NK-92 (cell line): Measurements from ENCODE around the gene PLD3.
"Not testable (repeated sequence)": the region's sequence is repeated elsewhere in the genome, so short reads cannot be mapped to it uniquely, and the experiment has no call there.

Source experiments
- DNase-seq: peaks from one replicate; lab custom pipeline; 2025; ENCODE audit not compliant: unreplicated experiment; lab: John Stamatoyannopoulos, UW

The PLD3 gene

DNA sequence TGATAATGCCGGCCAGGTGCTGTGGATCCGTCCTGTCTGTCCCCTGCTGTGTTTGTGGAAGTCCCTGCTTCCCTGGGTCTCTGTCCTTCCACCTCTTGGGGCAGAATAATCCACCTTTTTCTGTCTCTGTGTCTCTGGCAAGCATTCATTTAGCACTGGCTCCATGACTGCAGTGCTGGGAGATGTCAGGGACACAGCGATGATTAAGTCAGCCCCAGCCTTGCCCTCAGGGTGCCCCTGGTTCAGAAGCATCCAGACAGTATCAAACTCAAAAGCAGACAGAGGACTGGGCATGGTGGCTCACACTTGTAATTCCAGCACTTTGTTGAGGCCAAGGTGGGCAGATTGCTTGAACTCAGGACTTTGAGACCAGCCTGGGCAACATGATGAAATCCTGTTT, 40.0 kb downstream of the PLD3 start:
- no peak for DNase-seq

DNA sequence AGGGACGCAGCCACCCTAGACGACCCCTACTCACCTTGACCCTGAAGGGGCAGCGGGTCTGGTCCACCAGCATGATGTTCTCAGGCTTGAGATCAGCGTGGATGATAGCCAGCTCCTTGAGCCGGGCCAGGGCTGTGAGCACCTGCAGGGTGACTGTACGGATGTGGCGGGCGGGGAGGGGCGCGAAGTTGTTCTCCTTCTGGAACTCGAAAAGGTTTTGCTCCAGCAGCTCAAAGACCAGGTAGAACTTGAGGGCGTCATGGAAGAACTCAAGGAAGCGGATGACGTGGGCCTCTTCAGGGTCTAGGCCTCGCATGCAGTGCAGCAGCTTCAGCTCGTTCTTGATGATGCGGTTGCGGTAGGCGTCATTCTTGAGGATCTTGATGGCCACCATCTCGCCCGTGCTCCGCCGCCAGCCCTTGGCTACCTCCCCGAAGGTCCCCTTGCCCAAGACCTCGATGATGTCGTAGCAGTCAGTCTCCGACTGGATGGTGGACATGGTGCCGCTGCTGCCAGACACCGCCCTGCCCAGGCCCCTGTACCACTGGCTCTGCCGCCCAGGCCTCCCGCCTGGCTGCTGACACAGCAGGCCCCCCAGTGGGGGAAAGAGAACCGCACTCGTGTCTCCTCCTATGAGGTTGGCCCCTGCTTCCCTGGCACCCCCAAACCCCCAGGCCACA, 41.0 kb downstream of the PLD3 start:
- DNase-seq: no peak

- no peak for DNase-seq
Measured at GRCh38 chr19:40390084-40390742, 41.7 kb downstream of the PLD3 start, which contains the start of gene HIPK4. Gene HIPK4 (minus strand): TSS chr19:40390181. CDS start chr19:40389902, 279 bp downstream.

GRCh38 chr19:40392123-40392522, 43.6 kb downstream of the PLD3 start:
- DNase-seq: no peak

DNA sequence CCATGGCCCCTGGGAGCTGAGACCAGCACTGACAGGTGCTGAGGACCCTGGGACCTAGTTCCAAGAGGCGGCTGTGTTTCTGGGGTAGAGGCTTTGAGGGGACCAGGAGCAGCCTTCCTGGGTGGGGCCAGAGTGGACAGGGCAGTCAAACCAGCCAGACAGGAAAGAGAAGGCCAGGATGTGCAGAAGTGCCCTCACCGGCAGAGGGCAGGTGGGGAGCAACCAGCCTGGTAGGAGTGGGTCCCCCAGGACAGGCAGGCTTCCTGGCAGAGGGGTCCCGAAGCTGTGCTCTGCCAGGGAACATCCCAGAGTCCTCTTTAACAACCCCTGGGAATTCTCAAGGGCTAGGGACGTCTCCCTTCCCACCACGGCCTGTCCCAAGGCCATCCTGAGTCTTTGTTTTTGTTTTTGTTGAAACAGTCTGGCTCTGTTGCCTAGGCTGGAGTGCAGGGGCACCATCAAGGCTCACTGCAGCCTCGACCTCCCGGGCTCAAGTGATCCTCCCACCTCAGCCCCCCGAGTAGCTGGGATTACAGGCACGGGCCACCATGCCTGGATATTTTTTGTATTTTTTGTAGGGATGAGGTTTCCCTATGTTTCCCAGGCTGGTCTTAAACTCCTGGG, 44.5 kb downstream of the PLD3 start:
- DNase-seq: no peak

- DNase-seq: no peak
Measured at GRCh38 chr19:40393894-40394815, 45.7 kb downstream of the PLD3 start.

- DNase-seq: no peak
Measured at GRCh38 chr19:40394816-40395210, 46.3 kb downstream of the PLD3 start.

DNA sequence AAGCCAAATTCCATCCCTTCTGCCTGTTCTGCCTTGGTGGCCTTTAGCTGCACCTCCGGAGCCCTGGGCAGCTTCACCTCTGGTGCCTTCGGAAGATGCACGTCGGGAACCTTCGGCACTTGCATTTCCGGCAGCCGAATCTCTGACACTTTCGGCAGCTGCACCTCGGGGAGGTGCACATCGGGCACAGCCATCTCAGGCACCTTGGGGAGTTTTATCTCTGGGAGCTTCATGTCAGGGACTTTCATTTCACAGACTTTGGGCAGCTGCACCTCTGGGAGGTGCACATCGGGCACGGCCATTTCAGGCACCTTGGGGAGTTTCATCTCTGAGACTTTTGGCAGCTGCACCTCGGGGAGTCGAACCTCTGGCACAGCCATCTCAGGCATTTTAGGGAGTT, 47.5 kb downstream of the PLD3 start:
- DNase-seq: no peak

DNA sequence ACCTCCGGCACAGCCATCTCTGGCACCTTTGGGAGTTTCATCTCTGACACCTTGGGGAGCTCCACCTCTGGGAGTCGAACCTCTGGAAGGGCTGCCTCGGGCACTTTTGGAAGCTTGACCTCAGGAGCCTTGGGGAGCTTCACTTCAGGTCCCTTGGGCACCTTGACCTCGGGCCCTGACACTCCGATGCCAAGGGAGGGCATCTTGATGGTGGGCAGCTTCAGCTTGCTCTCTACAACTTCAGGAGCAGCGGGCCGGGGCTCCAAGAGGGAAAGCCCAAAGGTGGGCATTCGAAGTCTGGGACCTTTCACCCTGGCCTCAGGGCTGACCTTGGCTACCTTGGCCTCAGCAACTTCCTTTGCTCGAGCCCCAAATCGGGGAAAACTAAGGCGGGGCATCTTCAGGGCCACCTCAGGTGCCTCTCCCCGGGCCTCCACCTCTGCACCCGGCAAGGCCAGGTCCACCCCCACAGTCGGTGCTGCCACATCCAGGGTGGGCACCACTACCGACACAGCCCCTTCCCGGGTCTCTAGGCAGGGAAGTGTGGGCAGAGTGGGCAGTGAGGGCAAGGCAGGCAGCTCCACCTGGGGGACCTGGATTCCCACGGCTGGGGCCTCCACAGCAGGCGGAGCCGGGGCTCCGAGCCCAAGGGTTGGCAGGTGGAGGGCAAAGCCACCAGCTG, 48.5 kb downstream of the PLD3 start:
- no peak for DNase-seq

- no peak for DNase-seq
Measured at GRCh38 chr19:40397568-40397906, 49.0 kb downstream of the PLD3 start.

- DNase-seq: no peak
Measured at GRCh38 chr19:40398417-40399131, 50.1 kb downstream of the PLD3 start.

DNA sequence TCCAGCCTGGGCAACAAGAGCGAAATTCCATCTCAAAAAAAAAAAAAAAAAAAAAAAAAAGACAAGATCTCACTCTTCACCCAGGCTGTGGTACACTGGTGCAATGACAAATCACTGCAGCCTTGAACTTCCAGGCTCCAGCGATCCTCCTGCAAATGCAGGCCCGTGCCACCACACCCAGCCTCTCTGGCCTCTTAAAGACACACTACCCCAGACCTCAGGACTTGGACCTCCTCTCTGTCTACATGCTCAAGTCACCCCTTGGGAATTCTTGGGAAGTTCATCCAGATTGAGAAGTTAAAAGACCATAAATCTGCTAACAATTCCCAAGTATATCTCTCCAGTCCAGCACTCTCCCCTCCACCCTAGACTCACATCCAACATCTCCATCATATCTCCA, 52.1 kb downstream of the PLD3 start:
- DNase-seq: no peak

- no peak for DNase-seq
Measured at GRCh38 chr19:40403262-40403984, 54.9 kb downstream of the PLD3 start.

DNA sequence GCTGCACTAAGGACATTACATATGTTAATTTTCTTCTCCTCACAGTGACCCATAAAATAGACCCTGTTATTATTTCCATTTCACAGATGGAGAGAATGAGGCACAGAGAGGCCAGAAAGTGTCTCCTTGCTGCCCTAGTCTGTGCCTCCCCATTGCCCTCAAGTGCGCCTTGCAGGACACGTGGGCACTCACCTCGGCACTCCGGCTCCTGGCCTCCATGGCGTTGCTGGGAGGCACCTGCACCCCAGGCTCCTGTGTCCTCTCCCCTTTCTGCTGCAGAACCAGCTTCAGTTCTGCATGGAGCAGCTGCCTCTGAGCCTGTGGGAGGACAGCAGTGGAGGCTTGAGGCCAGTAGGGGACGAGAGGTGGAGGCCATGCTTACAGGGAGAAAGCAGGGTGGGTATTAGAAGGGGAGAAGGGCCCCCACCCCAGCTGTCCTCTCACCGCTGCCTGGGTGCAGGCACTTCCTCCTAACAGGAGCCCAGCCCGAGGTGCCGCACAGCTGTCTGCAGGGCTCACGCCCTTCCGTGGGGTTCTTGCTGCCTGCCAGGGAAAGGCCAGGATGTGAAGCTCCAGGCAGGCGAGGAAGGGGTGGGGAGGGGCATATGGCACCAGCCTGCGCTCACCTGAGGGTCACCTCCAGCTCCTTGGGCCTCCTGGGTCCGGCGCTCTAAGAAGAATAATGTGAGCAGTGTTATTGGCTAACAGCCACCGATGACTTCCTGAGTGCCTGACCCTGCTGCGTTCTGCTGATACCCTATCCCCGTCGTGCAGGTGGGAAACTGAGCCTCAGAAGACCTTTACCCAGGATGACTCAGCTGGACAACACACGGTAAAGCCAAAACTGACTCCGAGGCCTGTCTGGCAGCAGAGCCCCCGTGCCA, 59.5 kb downstream of the PLD3 start:
- no peak for DNase-seq

GRCh38 chr19:40408598-40408925, 60.1 kb downstream of the PLD3 start:
- not testable (repeated sequence) for DNase-seq

DNA sequence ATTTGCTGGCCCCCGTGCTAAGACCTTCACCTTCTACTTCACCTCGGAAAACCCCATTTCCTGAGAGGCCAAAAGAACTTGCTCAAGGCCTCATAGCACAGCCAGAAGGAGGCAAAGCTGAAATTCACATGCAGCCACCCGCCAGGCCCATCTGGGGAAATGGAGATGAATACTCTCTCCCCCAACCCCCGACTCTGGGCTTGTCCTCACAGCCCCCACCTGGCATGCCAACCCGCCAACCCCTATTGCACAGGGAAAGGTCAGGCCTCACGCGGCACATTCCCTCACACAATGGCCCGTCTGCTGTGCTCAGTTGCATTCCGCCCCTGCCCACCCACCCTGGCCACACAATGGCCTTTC, 61.5 kb downstream of the PLD3 start:
- DNase-seq: no peak

DNA sequence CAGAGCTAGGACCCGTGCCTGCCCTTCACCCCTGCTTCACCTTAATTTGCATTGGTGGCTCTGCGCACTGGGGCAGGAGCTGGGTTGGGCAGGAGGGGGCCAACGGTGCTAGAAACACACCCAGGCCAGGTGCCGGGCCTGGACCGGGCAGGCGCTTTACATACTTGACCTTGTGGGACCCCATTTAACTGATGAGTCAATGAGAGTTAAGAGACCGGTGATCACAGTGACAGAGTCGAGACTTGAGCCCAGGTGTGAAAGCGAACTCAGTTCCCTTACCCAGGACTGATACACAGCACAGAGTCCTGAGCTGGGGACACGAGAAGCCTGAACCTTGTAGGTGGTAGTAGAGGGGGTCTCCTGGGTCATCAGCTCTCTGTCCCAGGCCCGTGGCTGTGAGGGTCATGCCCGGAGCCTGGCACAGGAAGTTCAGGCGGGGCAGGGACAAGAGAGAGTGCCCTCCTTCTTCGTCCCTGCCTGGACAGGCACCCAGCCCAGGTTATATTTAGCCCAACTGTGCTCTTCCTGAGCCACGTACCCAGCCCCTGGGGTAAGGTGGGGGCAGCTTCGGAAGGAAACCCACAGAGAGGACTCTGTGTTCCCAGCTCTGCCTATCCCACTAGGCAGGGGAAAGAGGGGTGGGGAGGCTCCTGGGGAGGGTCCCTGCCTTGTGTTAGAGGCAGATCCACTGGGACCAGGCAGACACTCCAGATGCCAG, 62.8 kb downstream of the PLD3 start:
- no peak for DNase-seq

- DNase-seq: no peak
Measured at GRCh38 chr19:40411958-40412499, 63.5 kb downstream of the PLD3 start.
